ENCODE results near the gene SNAP23. TPM values are rescaled to one million over a fixed set of nuclear protein-coding genes. Genes with fewer than 3 reads are reported as not detected.

SNAP23 gene
- total RNA-seq, 4 donors from 2014 or later, result 64.4 to 80.9 (median 66.8) TPM

GRCh38 chr15:42576040-42576594, 80.7 kb downstream of the SNAP23 start:
- no peaks in the 10 kb centered on the region for H3K9me3 ChIP-seq
- H3K36me3 ChIP-seq, result no peaks in the 10 kb centered on the region
- H3K4me1 ChIP-seq, result peaks cover 0 to 29% (median 2%) of the 10 kb centered on the region in 4 donors
- H3K27me3 ChIP-seq, result no peaks in the 10 kb centered on the region
- peak overlapping the region; percentile 71 to 83 (median 78) for H3K4me3 ChIP-seq
- DNase-seq, result no peak
- TF ChIP-seq, protein P1, sequence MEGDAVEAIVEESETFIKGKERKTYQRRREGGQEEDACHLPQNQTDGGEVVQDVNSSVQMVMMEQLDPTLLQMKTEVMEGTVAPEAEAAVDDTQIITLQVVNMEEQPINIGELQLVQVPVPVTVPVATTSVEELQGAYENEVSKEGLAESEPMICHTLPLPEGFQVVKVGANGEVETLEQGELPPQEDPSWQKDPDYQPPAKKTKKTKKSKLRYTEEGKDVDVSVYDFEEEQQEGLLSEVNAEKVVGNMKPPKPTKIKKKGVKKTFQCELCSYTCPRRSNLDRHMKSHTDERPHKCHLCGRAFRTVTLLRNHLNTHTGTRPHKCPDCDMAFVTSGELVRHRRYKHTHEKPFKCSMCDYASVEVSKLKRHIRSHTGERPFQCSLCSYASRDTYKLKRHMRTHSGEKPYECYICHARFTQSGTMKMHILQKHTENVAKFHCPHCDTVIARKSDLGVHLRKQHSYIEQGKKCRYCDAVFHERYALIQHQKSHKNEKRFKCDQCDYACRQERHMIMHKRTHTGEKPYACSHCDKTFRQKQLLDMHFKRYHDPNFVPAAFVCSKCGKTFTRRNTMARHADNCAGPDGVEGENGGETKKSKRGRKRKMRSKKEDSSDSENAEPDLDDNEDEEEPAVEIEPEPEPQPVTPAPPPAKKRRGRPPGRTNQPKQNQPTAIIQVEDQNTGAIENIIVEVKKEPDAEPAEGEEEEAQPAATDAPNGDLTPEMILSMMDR (IDR thresholded peaks at IDR 0.05), result no peak
- no peak for TF ChIP-seq POLR2A (IDR thresholded peaks at IDR 0.05)
- peak overlapping the region; percentile 73 to 89 (median 84) for H3K27ac ChIP-seq

DNA sequence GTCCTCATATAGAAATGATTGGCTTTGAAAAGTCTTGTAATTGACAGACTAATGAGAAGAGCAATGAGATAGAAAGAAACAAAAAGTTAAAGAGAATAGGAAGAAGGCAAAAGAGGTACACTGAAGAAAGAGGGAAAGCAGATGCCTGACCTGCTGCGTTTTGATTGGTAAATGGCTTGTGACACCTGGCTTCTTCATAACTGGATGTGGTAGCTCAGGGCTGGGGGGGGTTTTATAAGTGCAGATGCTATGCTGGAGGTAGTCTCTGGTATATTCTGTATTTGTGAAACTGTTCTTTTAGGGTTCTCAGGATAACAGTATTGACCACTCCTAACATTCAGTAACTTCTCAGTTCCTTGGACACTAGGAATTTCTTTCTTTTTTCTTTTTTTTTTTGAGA, 81.3 kb downstream of the SNAP23 start:
- Histone ChIP-seq H3K27me3 (no peaks in the 10 kb centered on the region), H3K9me3 (no peaks in the 10 kb centered on the region), H3K36me3 (no peaks in the 10 kb centered on the region), H3K4me3 (peak overlapping the region in 1 of 4 donors; percentile 83), H3K27ac (no peak overlapping the region), H3K4me1 (peaks cover 0 to 32% (median 3%) of the 10 kb centered on the region in 4 donors)
- TF ChIP-seq POLR2A (IDR thresholded peaks at IDR 0.05), result no peak
- TF ChIP-seq, protein P1 (IDR thresholded peaks at IDR 0.05), result no peak
- no peak for DNase-seq

GRCh38 chr15:42577514-42578031, 82.1 kb downstream of the SNAP23 start:
- no peak for DNase-seq
- H3K4me1 ChIP-seq, result peaks cover 0 to 38% (median 4%) of the 10 kb centered on the region in 4 donors
- TF ChIP-seq, protein P1 (IDR thresholded peaks at IDR 0.05), result no peak
- no peak for TF ChIP-seq POLR2A (IDR thresholded peaks at IDR 0.05)
- no peaks in the 10 kb centered on the region for H3K36me3 ChIP-seq
- H3K27me3 ChIP-seq, result no peaks in the 10 kb centered on the region
- no peak overlapping the region for H3K4me3 ChIP-seq
- peak overlapping the region in 3 of 4 donors; percentile 0 to 40 (median 1) for H3K27ac ChIP-seq
- H3K9me3 ChIP-seq, result no peaks in the 10 kb centered on the region

GRCh38 chr15:42578984-42579537, 83.6 kb downstream of the SNAP23 start:
- Histone ChIP-seq H3K4me3 (no peak overlapping the region), H3K4me1 (peaks cover 0 to 44% (median 4%) of the 10 kb centered on the region in 4 donors), H3K9me3 (no peaks in the 10 kb centered on the region), H3K27me3 (no peaks in the 10 kb centered on the region), H3K36me3 (no peaks in the 10 kb centered on the region), H3K27ac (no peak overlapping the region)
- DNase-seq, result no peak
- TF ChIP-seq, protein P1 (IDR thresholded peaks at IDR 0.05), result no peak
- TF ChIP-seq POLR2A (IDR thresholded peaks at IDR 0.05), result no peak

- peak; percentile 85 to 94 (median 85) for DNase-seq
- TF ChIP-seq, protein P1 (IDR thresholded peaks at IDR 0.05), result no peak
- TF ChIP-seq POLR2A (IDR thresholded peaks at IDR 0.05), result no peak
- Histone ChIP-seq H3K36me3 (no peaks in the 10 kb centered on the region), H3K27me3 (no peaks in the 10 kb centered on the region), H3K4me3 (peak overlapping the region; percentile 37 to 59 (median 44)), H3K4me1 (peaks cover 0 to 31% (median 3%) of the 10 kb centered on the region in 4 donors), H3K9me3 (no peaks in the 10 kb centered on the region), H3K27ac (peak overlapping the region; percentile 62 to 82 (median 74))
Measured at GRCh38 chr15:42581272-42581730, 85.9 kb downstream of the SNAP23 start.

Other genes starting within 250 kb of the SNAP23 start
- 10 to 100 TPM; 20.8 to 63.5 (median 35.3) TPM for gene GANC, start 222.4 kb upstream of the SNAP23 start, total RNA-seq
- gene TMEM87A, start 222.2 kb upstream of the SNAP23 start, total RNA-seq, result 10 to 100 TPM; 47.5 to 61.9 (median 53.6) TPM
- gene CAPN3, start 136.1 kb upstream of the SNAP23 start, total RNA-seq, result 10 to 100 TPM in 3 of 4 donors, 1 to 10 TPM in 1; 9.1 to 76.7 (median 17.7) TPM
- 10 to 100 TPM; 31.7 to 74.3 (median 42.1) TPM for gene ZNF106, start 4.5 kb upstream of the SNAP23 start, total RNA-seq
- 10 to 100 TPM; 22.4 to 38.1 (median 33.1) TPM for gene LRRC57, start 53.2 kb downstream of the SNAP23 start, total RNA-seq
- gene HAUS2, start 53.2 kb downstream of the SNAP23 start, total RNA-seq, result 10 to 100 TPM; 12.9 to 21.9 (median 15.1) TPM
- gene STARD9, start 80.0 kb downstream of the SNAP23 start, total RNA-seq, result 100 to 1,000 TPM in 1 of 4 donors, 10 to 100 TPM in 2, 1 to 10 TPM in 1; 4.2 to 153 (median 20.4) TPM
- 10 to 100 TPM in 3 of 4 donors, 1 to 10 TPM in 1; 9.1 to 16.5 (median 10.7) TPM for gene CDAN1, start 241.5 kb downstream of the SNAP23 start, total RNA-seq